NT2/D1 (cell line): ENCODE measurements around the gene FKBP7.

ENCODE experiments used
- SUZ12 ChIP-seq: IDR thresholded peaks from 2 replicates; pipeline ENCODE4 v1.6.1; 2011; ENCODE audit not compliant: insufficient read length, insufficient read depth; ENCODE audit errors: extremely low read depth
- YY1 ChIP-seq: IDR thresholded peaks from 2 replicates; pipeline ENCODE4 v1.6.1; 2011; ENCODE audit not compliant: insufficient read length, insufficient read depth

GRCh38 chr2:178441426-178441825, 37.0 kb downstream of the FKBP7 start:
- TF ChIP-seq YY1 (no peak), SUZ12 (no peak)
